ENCODE measurements around the gene TMEM11. TPM values are rescaled to one million over a fixed set of nuclear protein-coding genes. Genes with fewer than 3 reads are reported as not detected.

The TMEM11 gene
- polyA plus RNA-seq, 2 of the 4 experiments (the other 2 are of a cell fraction) = 57.7 to 61.0 TPM

GRCh38 chr17:21198411-21198810 lies 15.6 kb downstream of the TMEM11 start:
- no peak overlapping the region for H3K27ac ChIP-seq
- H3K4me3 ChIP-seq = no peak overlapping the region
- ATAC-seq (no peak), FAIRE-seq (no peak), DNase-seq (ENCODE audit: low read depth in 1 of 2, low spot score in 1 of 2) (no peak)
- WGBS (ENCODE audit: missing lambda C conversion rate) = 91% methylated on average over 11 of the region's 20 CpGs
- TF ChIP-seq NPAS2 (CRISPR knock-in tag; IDR thresholded peaks at IDR 0.05; ENCODE audit: borderline replicate concordance) (no peak), USF2 (IDR thresholded peaks at IDR 0.05) (no peak), MYC (IDR thresholded peaks at IDR 0.05; ENCODE audit: borderline replicate concordance, low read length) (no peak), FOSL2 (IDR thresholded peaks at IDR 0.05) (no peak), FOSL2 (CRISPR knock-in tag; IDR thresholded peaks at IDR 0.05) (no peak), MAFK (IDR thresholded peaks at IDR 0.05; ENCODE audit: partially characterized antibody) (no peak), CHD4 (IDR thresholded peaks at IDR 0.05; ENCODE audit: borderline replicate concordance) (no peak)
- ChIA-PET CTCF (interaction anchor here (1.5 kb wide), 1 partner anchor 8 kb away, joined by 3 read pairs; no protein-coding TSS in a partner anchor), POLR2A (no interaction called here)
- H3K9me3 ChIP-seq = no peaks in the 10 kb centered on the region
- H3K4me1 ChIP-seq = no peaks in the 10 kb centered on the region
- H3K4me2 ChIP-seq = no peak overlapping the region

DNA sequence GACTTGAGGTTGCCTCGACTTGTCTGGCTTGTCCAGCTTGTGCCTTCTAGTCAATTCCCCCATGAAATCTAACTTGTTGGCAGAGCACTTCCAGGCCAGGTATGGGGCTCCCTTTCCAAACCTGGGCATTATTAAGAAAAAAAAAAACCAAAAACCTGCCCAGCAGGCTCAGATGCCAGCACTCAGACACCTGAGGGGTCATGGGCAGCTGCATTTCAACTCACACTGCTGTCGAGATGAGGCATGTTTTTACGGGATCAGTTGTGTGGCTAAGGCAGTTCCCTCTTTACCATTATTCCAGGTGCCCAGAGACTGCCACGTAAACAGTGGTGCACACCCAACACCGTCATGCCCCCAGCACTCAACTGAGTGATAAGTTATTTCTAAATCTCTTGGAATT lies 17.8 kb downstream of the TMEM11 start:
- FAIRE-seq = no peak
- H3K4me3 ChIP-seq = no peak overlapping the region
- ChIA-PET CTCF (interaction anchor here (0.6 to 1.3 kb wide), 6 partner anchors 17 to 357 kb away, joined by 3 to 4 read pairs (median 3); no protein-coding TSS in a partner anchor), POLR2A (interaction anchor here (1.1 kb wide), 1 partner anchor 261 kb away, joined by 4 read pairs; no protein-coding TSS in a partner anchor)
- 87% methylated on average over 5 of the region's 5 CpGs for WGBS (ENCODE audit: missing lambda C conversion rate)
- H3K9me3 ChIP-seq = no peaks in the 10 kb centered on the region
- H3K4me1 ChIP-seq = no peaks in the 10 kb centered on the region
- no peak overlapping the region for H3K4me2 ChIP-seq
- DNase-seq (ENCODE audit: low read depth in 1 of 2, low spot score in 1 of 2) = no peak
- no peak overlapping the region for H3K27ac ChIP-seq
- TF ChIP-seq, protein P1, sequence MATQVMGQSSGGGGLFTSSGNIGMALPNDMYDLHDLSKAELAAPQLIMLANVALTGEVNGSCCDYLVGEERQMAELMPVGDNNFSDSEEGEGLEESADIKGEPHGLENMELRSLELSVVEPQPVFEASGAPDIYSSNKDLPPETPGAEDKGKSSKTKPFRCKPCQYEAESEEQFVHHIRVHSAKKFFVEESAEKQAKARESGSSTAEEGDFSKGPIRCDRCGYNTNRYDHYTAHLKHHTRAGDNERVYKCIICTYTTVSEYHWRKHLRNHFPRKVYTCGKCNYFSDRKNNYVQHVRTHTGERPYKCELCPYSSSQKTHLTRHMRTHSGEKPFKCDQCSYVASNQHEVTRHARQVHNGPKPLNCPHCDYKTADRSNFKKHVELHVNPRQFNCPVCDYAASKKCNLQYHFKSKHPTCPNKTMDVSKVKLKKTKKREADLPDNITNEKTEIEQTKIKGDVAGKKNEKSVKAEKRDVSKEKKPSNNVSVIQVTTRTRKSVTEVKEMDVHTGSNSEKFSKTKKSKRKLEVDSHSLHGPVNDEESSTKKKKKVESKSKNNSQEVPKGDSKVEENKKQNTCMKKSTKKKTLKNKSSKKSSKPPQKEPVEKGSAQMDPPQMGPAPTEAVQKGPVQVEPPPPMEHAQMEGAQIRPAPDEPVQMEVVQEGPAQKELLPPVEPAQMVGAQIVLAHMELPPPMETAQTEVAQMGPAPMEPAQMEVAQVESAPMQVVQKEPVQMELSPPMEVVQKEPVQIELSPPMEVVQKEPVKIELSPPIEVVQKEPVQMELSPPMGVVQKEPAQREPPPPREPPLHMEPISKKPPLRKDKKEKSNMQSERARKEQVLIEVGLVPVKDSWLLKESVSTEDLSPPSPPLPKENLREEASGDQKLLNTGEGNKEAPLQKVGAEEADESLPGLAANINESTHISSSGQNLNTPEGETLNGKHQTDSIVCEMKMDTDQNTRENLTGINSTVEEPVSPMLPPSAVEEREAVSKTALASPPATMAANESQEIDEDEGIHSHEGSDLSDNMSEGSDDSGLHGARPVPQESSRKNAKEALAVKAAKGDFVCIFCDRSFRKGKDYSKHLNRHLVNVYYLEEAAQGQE (IDR thresholded peaks at IDR 0.05) = no peak
- no peak for TF ChIP-seq FOXS1 (CRISPR knock-in tag; IDR thresholded peaks at IDR 0.05)
- TF ChIP-seq RAD21 (conservative IDR thresholded peaks at IDR 0.05 in 1 of 2, IDR thresholded peaks at IDR 0.05 in 1 of 2) = no peak
- no peak for TF ChIP-seq EP300 (IDR thresholded peaks at IDR 0.05)
- TF ChIP-seq POLR2AphosphoS2 (conservative IDR thresholded peaks at IDR 0.05; ENCODE audit: low read length) = no peak
- TF ChIP-seq NFE2L2 (conservative IDR thresholded peaks at IDR 0.05; ENCODE audit: low read length) = no peak
- TF ChIP-seq TP53 (CRISPR knock-in tag; IDR thresholded peaks at IDR 0.05) = no peak
- no peak for TF ChIP-seq PHF8 (IDR thresholded peaks at IDR 0.05; ENCODE audit: borderline replicate concordance, low read depth)
- no peak for TF ChIP-seq SMC3 (IDR thresholded peaks at IDR 0.05)
- no peak for TF ChIP-seq RARB (CRISPR knock-in tag; IDR thresholded peaks at IDR 0.05)
- no peak for TF ChIP-seq RFX5 (IDR thresholded peaks at IDR 0.05)
- no peak for TF ChIP-seq EHMT2 (IDR thresholded peaks at IDR 0.05; ENCODE audit: low read depth)
- no peak for TF ChIP-seq RNF2 (IDR thresholded peaks at IDR 0.05; ENCODE audit: borderline replicate concordance, low read depth)
- TF ChIP-seq ZSCAN20 (CRISPR knock-in tag; IDR thresholded peaks at IDR 0.05) = no peak
- TF ChIP-seq HOXB5 (CRISPR knock-in tag; IDR thresholded peaks at IDR 0.05) = no peak
- no peak for TF ChIP-seq NPAS2 (CRISPR knock-in tag; IDR thresholded peaks at IDR 0.05; ENCODE audit: borderline replicate concordance)
- no peak for TF ChIP-seq CHD4 (IDR thresholded peaks at IDR 0.05; ENCODE audit: borderline replicate concordance)
- no peak for TF ChIP-seq HOXA7 (CRISPR knock-in tag; IDR thresholded peaks at IDR 0.05)
- no peak for ATAC-seq

All from A549 (cell line).